ENCODE data around the gene ZDHHC6. TPM values are rescaled to one million over a fixed set of nuclear protein-coding genes. Genes with fewer than 3 reads are reported as not detected.

The ZDHHC6 gene, protein sequence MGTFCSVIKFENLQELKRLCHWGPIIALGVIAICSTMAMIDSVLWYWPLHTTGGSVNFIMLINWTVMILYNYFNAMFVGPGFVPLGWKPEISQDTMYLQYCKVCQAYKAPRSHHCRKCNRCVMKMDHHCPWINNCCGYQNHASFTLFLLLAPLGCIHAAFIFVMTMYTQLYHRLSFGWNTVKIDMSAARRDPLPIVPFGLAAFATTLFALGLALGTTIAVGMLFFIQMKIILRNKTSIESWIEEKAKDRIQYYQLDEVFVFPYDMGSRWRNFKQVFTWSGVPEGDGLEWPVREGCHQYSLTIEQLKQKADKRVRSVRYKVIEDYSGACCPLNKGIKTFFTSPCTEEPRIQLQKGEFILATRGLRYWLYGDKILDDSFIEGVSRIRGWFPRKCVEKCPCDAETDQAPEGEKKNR
- polyA plus RNA-seq = 60.6 TPM
- long read RNA-seq, donor 1, partial matches to known transcripts = 0 of 2 reads
- long read RNA-seq, donor 1, other reads (novel, unspliced or antisense) = 0 of 2 reads
- long read RNA-seq, donor 2, transcript ZDHHC6-202 (11 exons, 2,170 nt) = major isoform, 7 of 16 reads
- long read RNA-seq, donor 2, partial matches to known transcripts = 0 of 16 reads
- long read RNA-seq, donor 2, other reads (novel, unspliced or antisense) = 7 of 16 reads
- long read RNA-seq, donor 3 = 0 reads
- long read RNA-seq, donor 4, partial matches to known transcripts = 0 of 4 reads
- long read RNA-seq, donor 4, other reads (novel, unspliced or antisense) = 0 of 4 reads
- long read RNA-seq, donor 5, partial matches to known transcripts = 0 of 2 reads
- long read RNA-seq, donor 5, other reads (novel, unspliced or antisense) = 0 of 2 reads
- long read RNA-seq, donor 6, transcript ZDHHC6-202 (11 exons, 2,170 nt) = major isoform, 6 of 10 reads
- long read RNA-seq, donor 6, partial matches to known transcripts = 0 of 10 reads
- long read RNA-seq, donor 6, other reads (novel, unspliced or antisense) = 0 of 10 reads
- long read RNA-seq, donor 7, partial matches to known transcripts = 0 of 7 reads
- long read RNA-seq, donor 7, other reads (novel, unspliced or antisense) = 0 of 7 reads
- long read RNA-seq, donor 8, transcript ZDHHC6-202 (11 exons, 2,170 nt) = major isoform, 9 of 19 reads
- long read RNA-seq, donor 8, transcript ZDHHC6-204 (4 exons, 538 nt) = minor isoform, 5 of 19 reads
- long read RNA-seq, donor 8, partial matches to known transcripts = 5 of 19 reads
- long read RNA-seq, donor 8, other reads (novel, unspliced or antisense) = 0 of 19 reads
- long read RNA-seq, donor 9, transcript ZDHHC6-202 (11 exons, 2,170 nt) = major isoform, 10 of 14 reads
- long read RNA-seq, donor 9, partial matches to known transcripts = 0 of 14 reads
- long read RNA-seq, donor 9, other reads (novel, unspliced or antisense) = 0 of 14 reads
- long read RNA-seq, donor 10, transcript ZDHHC6-202 (11 exons, 2,170 nt) = major isoform, 9 of 18 reads
- long read RNA-seq, donor 10, partial matches to known transcripts = 0 of 18 reads
- long read RNA-seq, donor 10, other reads (novel, unspliced or antisense) = 8 of 18 reads
- long read RNA-seq, donor 11, transcript ZDHHC6-202 (11 exons, 2,170 nt) = major isoform, 8 of 9 reads
- long read RNA-seq, donor 11, partial matches to known transcripts = 0 of 9 reads
- long read RNA-seq, donor 11, other reads (novel, unspliced or antisense) = 0 of 9 reads

DNA sequence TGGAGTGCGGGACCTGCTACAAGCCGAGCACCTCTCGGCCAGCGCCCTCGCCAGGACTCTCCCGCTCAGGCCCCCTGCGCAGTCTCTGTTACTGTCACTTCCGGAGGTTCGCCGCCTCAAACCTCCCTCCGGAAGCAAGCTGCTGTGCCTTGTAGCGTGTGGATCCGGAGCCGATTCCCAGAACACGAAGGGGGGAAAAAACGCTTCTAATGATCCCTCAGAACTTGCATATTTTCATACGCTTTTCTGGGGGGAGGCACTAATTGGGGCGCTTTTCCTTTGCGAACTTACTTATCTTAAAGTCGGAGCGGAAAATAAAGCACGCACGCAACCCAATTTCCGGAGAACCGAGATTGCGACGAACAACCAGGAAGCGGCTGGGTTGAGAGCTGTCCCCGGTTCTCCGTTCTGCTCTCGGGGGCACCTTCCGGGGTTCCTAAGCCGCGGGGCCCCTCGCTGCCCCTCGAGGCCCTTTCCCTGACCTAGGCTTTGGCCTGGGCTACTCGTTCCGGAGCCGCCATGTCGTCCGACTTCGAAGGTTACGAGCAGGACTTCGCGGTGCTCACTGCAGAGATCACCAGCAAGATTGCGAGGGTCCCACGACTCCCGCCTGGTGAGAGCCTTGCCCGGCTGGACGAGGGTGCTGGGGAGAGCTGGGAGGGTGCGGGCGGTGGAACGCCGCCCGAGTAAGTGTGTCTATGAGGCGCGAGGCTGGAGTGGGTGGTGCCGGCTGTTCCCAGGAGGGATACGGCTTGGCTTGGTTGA lies at the start of gene ZDHHC6, which contains the start of gene VTI1A:
Gene ZDHHC6, minus strand, starts transcription at position 60 of the 765 bp plus-strand sequence. CDS start 1,478 bp downstream, outside the sequence.
Gene VTI1A, plus strand, starts transcription at position 361 of the 765 bp plus-strand sequence. Its CDS starts 159 bp downstream, at position 520.
- peaks cover 24% of the 10 kb centered on the region for H3K36me3 ChIP-seq (ENCODE audit: control insufficient read depth, insufficient read depth, low read length)
- peak; percentile 85 to 89 for DNase-seq
- no CpG with 5 or more reads among the region's 59 CpGs for WGBS (ENCODE audit: insufficient coverage, low lambda C conversion rate)
- no peaks in the 10 kb centered on the region for H3K27me3 ChIP-seq (ENCODE audit: control insufficient read depth, insufficient read depth, low read length)
- peak within 1 kb of the TSS; percentile 82 for H3K4me3 ChIP-seq (ENCODE audit: low read length)
- H3K4me1 ChIP-seq (ENCODE audit: control insufficient read depth, insufficient read depth, low read length) = peaks cover 5% of the 10 kb centered on the region
- no peaks in the 10 kb centered on the region for H3K9me3 ChIP-seq (ENCODE audit: control insufficient read depth, low read depth, low read length)
- H3K27ac ChIP-seq (ENCODE audit: low read length) = peak within 1 kb of the TSS; percentile 84

DNA sequence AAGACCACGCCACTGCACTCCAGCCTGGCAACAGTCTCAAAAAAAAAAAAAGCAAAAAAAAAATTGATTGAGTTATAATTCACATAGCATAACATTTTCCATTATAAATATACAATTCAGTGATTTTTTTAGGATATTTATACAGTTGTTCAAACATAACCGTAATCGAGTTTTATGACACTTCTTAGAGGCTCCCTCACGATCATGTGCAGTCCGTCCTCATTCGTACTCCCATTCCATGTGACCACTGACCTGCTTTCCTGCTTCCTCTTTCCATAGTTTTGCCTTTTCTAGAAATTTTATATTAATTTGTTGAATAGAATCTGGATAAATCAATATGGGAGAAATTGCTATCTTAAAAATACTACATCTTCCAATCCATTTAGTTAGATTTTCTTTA lies 46.0 kb upstream of the ZDHHC6 start:
- no peak for DNase-seq
- Histone ChIP-seq H3K36me3 (ENCODE audit: control insufficient read depth, insufficient read depth, low read length) (no peaks in the 10 kb centered on the region), H3K9me3 (ENCODE audit: control insufficient read depth, low read depth, low read length) (no peaks in the 10 kb centered on the region), H3K27ac (ENCODE audit: low read length) (no peak overlapping the region), H3K4me3 (ENCODE audit: low read length) (no peak overlapping the region), H3K27me3 (ENCODE audit: control insufficient read depth, insufficient read depth, low read length) (no peaks in the 10 kb centered on the region), H3K4me1 (ENCODE audit: control insufficient read depth, insufficient read depth, low read length) (no peaks in the 10 kb centered on the region)
- WGBS (ENCODE audit: insufficient coverage, low lambda C conversion rate) = 98% methylated on average over 5 of the region's 6 CpGs

DNA sequence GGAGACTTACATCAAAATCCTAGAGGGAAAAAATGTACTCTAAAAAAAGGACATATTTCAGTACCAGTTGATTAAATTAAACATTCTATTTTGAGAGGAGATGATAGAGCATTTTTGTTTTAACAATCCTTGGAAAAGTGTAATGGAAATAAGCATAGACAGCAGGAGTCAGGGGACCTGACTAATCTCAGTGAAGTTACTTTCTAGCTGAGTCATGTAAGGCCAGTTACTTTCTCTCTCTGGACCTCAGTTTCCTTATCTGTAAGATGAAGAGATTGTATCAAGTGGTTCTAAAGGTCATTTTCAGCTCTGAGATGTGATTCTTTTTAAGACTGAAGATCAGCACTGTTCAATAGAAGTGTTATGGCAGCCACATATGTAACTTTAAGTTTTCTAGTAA lies 44.4 kb upstream of the ZDHHC6 start:
- Histone ChIP-seq H3K27me3 (ENCODE audit: control insufficient read depth, insufficient read depth, low read length) (no peaks in the 10 kb centered on the region), H3K27ac (ENCODE audit: low read length) (no peak overlapping the region), H3K4me3 (ENCODE audit: low read length) (no peak overlapping the region), H3K36me3 (ENCODE audit: control insufficient read depth, insufficient read depth, low read length) (no peaks in the 10 kb centered on the region), H3K9me3 (ENCODE audit: control insufficient read depth, low read depth, low read length) (no peaks in the 10 kb centered on the region), H3K4me1 (ENCODE audit: control insufficient read depth, insufficient read depth, low read length) (no peaks in the 10 kb centered on the region)
- peak in 1 of 2 donors; percentile 7 for DNase-seq

DNA sequence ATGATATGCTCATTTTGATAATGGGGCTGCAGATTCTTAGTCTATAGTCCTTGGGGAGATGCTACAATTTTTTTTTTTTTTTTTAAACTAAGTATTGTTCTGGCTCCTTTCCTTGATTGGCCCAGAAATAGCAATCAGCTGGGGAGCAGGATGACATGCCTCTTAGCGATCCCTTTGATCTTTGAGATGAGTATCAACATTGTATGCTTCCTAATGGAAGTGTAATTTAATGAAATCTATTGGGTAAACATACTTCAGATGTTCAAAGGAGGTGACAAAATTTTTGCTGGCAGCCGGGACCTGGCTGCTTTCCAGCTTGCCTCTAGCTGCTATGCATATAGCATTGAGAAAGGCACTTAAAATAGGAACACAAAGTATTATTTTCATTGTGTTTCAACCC lies 43.8 kb upstream of the ZDHHC6 start:
- DNase-seq = no peak
- WGBS (ENCODE audit: insufficient coverage, low lambda C conversion rate) = no CpG with 5 or more reads among the region's 2 CpGs
- H3K36me3 ChIP-seq (ENCODE audit: control insufficient read depth, insufficient read depth, low read length) = no peaks in the 10 kb centered on the region
- no peak overlapping the region for H3K27ac ChIP-seq (ENCODE audit: low read length)
- no peaks in the 10 kb centered on the region for H3K27me3 ChIP-seq (ENCODE audit: control insufficient read depth, insufficient read depth, low read length)
- no peak overlapping the region for H3K4me3 ChIP-seq (ENCODE audit: low read length)
- no peaks in the 10 kb centered on the region for H3K9me3 ChIP-seq (ENCODE audit: control insufficient read depth, low read depth, low read length)
- H3K4me1 ChIP-seq (ENCODE audit: control insufficient read depth, insufficient read depth, low read length) = no peaks in the 10 kb centered on the region

DNA sequence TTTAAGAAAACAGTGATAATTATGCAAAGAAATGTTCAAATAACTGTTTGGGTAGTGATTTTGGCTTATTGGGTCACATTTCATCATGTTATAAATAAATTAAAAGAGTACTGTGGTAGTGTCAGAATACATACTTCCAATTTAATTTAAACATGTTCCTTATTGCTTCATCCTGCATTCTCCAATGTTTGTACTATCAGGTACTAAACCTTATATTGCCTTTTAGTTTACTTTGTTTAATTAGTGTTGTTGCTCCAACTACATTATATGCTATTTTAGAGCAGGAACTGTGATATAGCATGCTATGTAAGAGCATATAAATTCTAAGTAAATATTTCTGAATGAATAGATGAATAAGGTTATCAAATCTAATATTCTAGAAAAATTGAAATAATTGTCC lies 41.2 kb upstream of the ZDHHC6 start:
- DNase-seq = no peak
- Histone ChIP-seq H3K27me3 (ENCODE audit: control insufficient read depth, insufficient read depth, low read length) (no peaks in the 10 kb centered on the region), H3K4me1 (ENCODE audit: control insufficient read depth, insufficient read depth, low read length) (no peaks in the 10 kb centered on the region), H3K9me3 (ENCODE audit: control insufficient read depth, low read depth, low read length) (no peaks in the 10 kb centered on the region), H3K36me3 (ENCODE audit: control insufficient read depth, insufficient read depth, low read length) (no peaks in the 10 kb centered on the region), H3K27ac (ENCODE audit: low read length) (no peak overlapping the region), H3K4me3 (ENCODE audit: low read length) (no peak overlapping the region)

DNA sequence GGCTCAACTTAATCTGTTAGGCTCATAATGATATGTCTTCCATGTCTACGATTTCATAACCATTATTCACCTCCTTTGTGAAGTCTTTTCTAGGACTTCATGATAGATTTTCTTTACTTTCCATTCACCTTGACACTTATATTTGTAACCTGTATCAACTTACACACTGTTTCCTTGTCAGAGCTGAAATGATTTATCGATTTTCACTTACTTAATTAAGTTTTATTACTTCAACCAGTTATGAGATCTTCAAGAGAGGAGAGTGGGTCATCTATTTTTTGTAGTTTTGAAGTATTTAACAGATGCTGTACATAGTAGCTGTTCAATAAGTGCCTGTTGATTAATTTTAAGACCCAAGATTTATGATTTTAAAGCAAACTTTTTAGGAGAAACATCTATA lies 37.7 kb upstream of the ZDHHC6 start:
- DNase-seq = no peak
- no peak overlapping the region for H3K27ac ChIP-seq (ENCODE audit: low read length)
- 100% methylated on average over 2 of the region's 2 CpGs for WGBS (ENCODE audit: insufficient coverage, low lambda C conversion rate)
- no peaks in the 10 kb centered on the region for H3K27me3 ChIP-seq (ENCODE audit: control insufficient read depth, insufficient read depth, low read length)
- H3K9me3 ChIP-seq (ENCODE audit: control insufficient read depth, low read depth, low read length) = no peaks in the 10 kb centered on the region
- no peak overlapping the region for H3K4me3 ChIP-seq (ENCODE audit: low read length)
- no peaks in the 10 kb centered on the region for H3K4me1 ChIP-seq (ENCODE audit: control insufficient read depth, insufficient read depth, low read length)
- H3K36me3 ChIP-seq (ENCODE audit: control insufficient read depth, insufficient read depth, low read length) = no peaks in the 10 kb centered on the region

DNA sequence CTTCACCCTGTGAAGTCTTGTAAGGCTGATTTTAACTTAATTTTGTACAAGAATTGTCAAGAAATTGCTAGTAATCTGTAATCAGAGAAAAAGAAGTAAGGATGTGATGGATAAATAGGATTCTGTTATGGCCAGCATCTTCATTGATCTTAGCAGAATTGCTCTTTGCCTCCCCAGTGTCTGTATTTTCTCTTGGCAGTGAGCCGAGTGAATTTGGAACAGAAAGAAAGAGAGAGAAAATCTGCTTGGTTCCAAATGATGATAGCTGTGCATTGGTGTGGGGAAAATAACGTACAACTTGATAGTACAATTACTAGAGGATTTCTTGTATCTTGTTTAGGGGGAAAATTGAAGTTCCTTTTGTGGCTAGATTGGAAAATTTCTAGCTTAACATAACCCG lies 34.9 kb upstream of the ZDHHC6 start:
- 90% methylated on average over 2 of the region's 3 CpGs for WGBS (ENCODE audit: insufficient coverage, low lambda C conversion rate)
- H3K4me1 ChIP-seq (ENCODE audit: control insufficient read depth, insufficient read depth, low read length) = no peaks in the 10 kb centered on the region

DNA sequence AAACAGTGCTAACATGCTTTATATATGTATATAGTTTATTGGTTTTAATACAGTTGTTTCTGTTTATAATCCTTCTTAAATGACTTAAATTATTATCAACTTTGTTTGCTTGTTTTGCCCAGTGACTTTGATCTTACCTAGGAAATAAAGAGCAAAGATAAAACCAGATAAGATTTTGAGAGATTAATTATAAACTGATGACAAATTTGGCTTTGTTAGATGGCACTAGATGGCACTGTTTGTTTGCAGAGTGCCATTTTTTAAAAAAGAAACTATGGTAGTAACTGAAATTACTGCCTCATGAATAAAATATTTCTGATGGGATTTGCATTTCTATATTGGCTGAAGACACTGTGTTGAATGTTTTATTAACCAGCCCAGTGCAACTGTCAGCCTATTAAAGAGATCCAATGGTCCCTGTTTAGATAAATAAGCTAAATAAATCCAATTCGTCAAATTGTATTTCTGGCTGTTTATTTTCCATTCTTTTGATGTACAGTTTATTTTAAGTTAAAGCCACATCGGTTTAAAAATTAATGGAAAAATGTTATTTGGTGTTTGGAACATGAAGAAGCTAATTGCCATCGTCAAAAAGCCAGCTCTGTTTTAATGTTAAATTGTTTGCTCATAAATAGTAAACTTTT lies 29.0 kb upstream of the ZDHHC6 start:
- Histone ChIP-seq H3K36me3 (ENCODE audit: control insufficient read depth, insufficient read depth, low read length) (no peaks in the 10 kb centered on the region), H3K4me1 (ENCODE audit: control insufficient read depth, insufficient read depth, low read length) (no peaks in the 10 kb centered on the region), H3K27ac (ENCODE audit: low read length) (no peak overlapping the region), H3K4me3 (ENCODE audit: low read length) (no peak overlapping the region), H3K9me3 (ENCODE audit: control insufficient read depth, low read depth, low read length) (no peaks in the 10 kb centered on the region), H3K27me3 (ENCODE audit: control insufficient read depth, insufficient read depth, low read length) (no peaks in the 10 kb centered on the region)
- 60% methylated on average over 1 of the region's 3 CpGs for WGBS (ENCODE audit: insufficient coverage, low lambda C conversion rate)
- no peak for DNase-seq

More for the DNA sequence above, 34.9 kb upstream of the ZDHHC6 start:
- Histone ChIP-seq H3K27me3 (ENCODE audit: control insufficient read depth, insufficient read depth, low read length) (no peaks in the 10 kb centered on the region), H3K9me3 (ENCODE audit: control insufficient read depth, low read depth, low read length) (no peaks in the 10 kb centered on the region), H3K27ac (ENCODE audit: low read length) (no peak overlapping the region), H3K4me3 (ENCODE audit: low read length) (no peak overlapping the region), H3K36me3 (ENCODE audit: control insufficient read depth, insufficient read depth, low read length) (no peaks in the 10 kb centered on the region)
- DNase-seq = no peak
